ENCODE measurements around the gene GALNT10. TPM values are rescaled to one million over a fixed set of nuclear protein-coding genes. Genes with fewer than 3 reads are reported as not detected.
A peak's percentile ranks its signal among the peaks of the same experiment; 100 is the strongest.

GALNT10 gene
- total and polyA plus RNA-seq, 10 donors: 7.6 to 50.2 (median 43.5) TPM

- intact Hi-C loops (cut with DNase I; ENCODE audit: low total_unique reads): no loop called here
- WGBS, 5 donors: 92 to 100% (median 96%) methylated on average over 2 to 3 of the region's 3 CpGs
- peaks cover 0 to 83% (median 40%) of the 10 kb centered on the region in 6 donors for H3K36me3 ChIP-seq
Measured at GRCh38 chr5:154412316-154412715, 221.8 kb downstream of the GALNT10 start.

GRCh38 chr5:154412925-154413324 lies 222.4 kb downstream of the GALNT10 start:
- Histone ChIP-seq H3K9me3 (no peaks in the 10 kb centered on the region), H3K27ac (no peak overlapping the region), H3K4me1 (peaks cover 0 to 7% (median 0%) of the 10 kb centered on the region in 6 donors), H3K4me3 (no peak overlapping the region), H3K27me3 (replicated peaks in 1 of 7) (no peaks in the 10 kb centered on the region), H3K36me3 (peaks cover 0 to 89% (median 41%) of the 10 kb centered on the region in 6 donors)
- TF ChIP-seq POLR2AphosphoS5 (IDR thresholded peaks at IDR 0.05): no peak
- TF ChIP-seq CTCF (IDR thresholded peaks at IDR 0.05 in 8 of 11, conservative IDR thresholded peaks at IDR 0.05 in 3 of 11): no peak
- TF ChIP-seq POLR2A (IDR thresholded peaks at IDR 0.05): no peak
- WGBS, 5 donors: 86 to 94% (median 91%) methylated on average over 7 to 9 of the region's 9 CpGs
- DNase-seq: no peak
- intact Hi-C loops (cut with DNase I; ENCODE audit: low total_unique reads): no loop called here

More at GRCh38 chr5:154412316-154412715, 221.8 kb downstream of the GALNT10 start:
- no peaks in the 10 kb centered on the region for H3K9me3 ChIP-seq
- peaks cover 0 to 7% (median 0%) of the 10 kb centered on the region in 6 donors for H3K4me1 ChIP-seq
- H3K27ac ChIP-seq: no peak overlapping the region
- no peak overlapping the region for H3K4me3 ChIP-seq
- no peak for DNase-seq
- no peaks in the 10 kb centered on the region for H3K27me3 ChIP-seq (replicated peaks in 1 of 7)
- TF ChIP-seq POLR2AphosphoS5 (IDR thresholded peaks at IDR 0.05) (no peak), POLR2A (IDR thresholded peaks at IDR 0.05) (no peak), CTCF (IDR thresholded peaks at IDR 0.05 in 8 of 11, conservative IDR thresholded peaks at IDR 0.05 in 3 of 11) (no peak)

GRCh38 chr5:154415114-154415513 lies 224.6 kb downstream of the GALNT10 start:
- no peak for TF ChIP-seq CTCF (IDR thresholded peaks at IDR 0.05 in 8 of 11, conservative IDR thresholded peaks at IDR 0.05 in 3 of 11)
- TF ChIP-seq POLR2A (IDR thresholded peaks at IDR 0.05): no peak
- TF ChIP-seq POLR2AphosphoS5 (IDR thresholded peaks at IDR 0.05): no peak
- H3K4me3 ChIP-seq: no peak overlapping the region
- 89 to 91% (median 90%) methylated on average over 6 of the region's 6 CpGs for WGBS, 5 donors
- H3K9me3 ChIP-seq: no peaks in the 10 kb centered on the region
- no peaks in the 10 kb centered on the region for H3K27me3 ChIP-seq (replicated peaks in 1 of 7)
- peaks cover 0 to 95% (median 39%) of the 10 kb centered on the region in 6 donors for H3K36me3 ChIP-seq
- intact Hi-C loops (cut with DNase I; ENCODE audit: low total_unique reads): no loop called here
- no peak overlapping the region for H3K27ac ChIP-seq
- H3K4me1 ChIP-seq: peaks cover 0 to 7% (median 0%) of the 10 kb centered on the region in 6 donors
- peak; percentile 31 for DNase-seq

- DNase-seq: peak; percentile 29
- Histone ChIP-seq H3K4me1 (peaks cover 0 to 7% (median 0%) of the 10 kb centered on the region in 6 donors), H3K36me3 (peaks cover 0 to 78% (median 16%) of the 10 kb centered on the region in 6 donors), H3K9me3 (peaks cover 0 to 4% (median 0%) of the 10 kb centered on the region in 8 donors), H3K27me3 (replicated peaks in 1 of 7) (no peaks in the 10 kb centered on the region), H3K4me3 (no peak overlapping the region), H3K27ac (no peak overlapping the region)
- 81 to 91% (median 84%) methylated on average over 5 of the region's 5 CpGs for WGBS, 5 donors
- TF ChIP-seq CTCF (IDR thresholded peaks at IDR 0.05 in 8 of 11, conservative IDR thresholded peaks at IDR 0.05 in 3 of 11) (no peak), POLR2A (IDR thresholded peaks at IDR 0.05) (no peak), POLR2AphosphoS5 (IDR thresholded peaks at IDR 0.05) (no peak)
- intact Hi-C loops (cut with DNase I; ENCODE audit: low total_unique reads): no loop called here
Measured at GRCh38 chr5:154418344-154418820, 227.8 kb downstream of the GALNT10 start.

Data from spleen (tissue), 11 donors.